Globus pallidus (tissue), 1 donor: Measurements from ENCODE around the gene AMER1.

Experiments
- DNase-seq: peaks from one replicate; pipeline ENCODE4 v3.0.0-alpha.2; 2015; ENCODE audit warnings: low spot score

AMER1 gene

DNA sequence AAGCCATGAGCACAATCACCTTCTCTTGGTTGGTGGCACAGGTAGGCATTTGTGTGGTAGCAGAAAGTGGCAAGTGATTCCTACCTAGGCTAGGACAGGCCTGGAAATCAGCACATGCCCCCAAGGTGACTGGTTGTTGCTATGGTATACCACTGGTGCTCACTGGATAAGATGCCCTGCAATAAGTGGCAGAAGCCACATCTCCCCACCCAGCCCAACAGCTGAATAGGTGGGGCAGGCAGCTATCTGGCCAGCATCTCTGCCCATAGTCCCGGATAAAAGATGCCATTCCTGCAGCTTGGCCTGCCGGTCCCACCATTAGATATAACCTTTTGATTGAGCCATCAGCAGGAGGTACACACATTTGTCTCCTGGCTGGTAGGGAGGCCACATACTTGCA is 21.1 kb downstream of the AMER1 start:
- no peak for DNase-seq

DNA sequence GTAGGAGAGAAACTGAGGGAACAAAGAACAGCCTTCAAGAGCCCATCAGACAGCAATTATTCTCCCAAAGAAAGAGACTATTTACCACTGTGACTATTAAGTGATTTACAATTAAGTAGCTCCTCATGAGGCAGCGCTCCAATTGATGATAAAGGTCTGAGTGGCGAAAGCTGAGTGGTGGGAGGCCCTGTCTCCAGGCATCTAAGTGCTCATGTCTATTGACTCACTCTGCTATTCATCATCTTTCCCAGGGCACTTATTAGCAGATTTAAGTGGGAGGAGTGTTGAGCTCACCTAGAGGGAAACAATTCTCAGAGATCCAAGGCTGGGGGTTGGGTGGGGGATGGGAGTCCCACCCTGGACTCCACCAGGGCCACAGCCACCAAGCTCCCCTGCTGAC is 23.3 kb downstream of the AMER1 start:
- no peak for DNase-seq

DNA sequence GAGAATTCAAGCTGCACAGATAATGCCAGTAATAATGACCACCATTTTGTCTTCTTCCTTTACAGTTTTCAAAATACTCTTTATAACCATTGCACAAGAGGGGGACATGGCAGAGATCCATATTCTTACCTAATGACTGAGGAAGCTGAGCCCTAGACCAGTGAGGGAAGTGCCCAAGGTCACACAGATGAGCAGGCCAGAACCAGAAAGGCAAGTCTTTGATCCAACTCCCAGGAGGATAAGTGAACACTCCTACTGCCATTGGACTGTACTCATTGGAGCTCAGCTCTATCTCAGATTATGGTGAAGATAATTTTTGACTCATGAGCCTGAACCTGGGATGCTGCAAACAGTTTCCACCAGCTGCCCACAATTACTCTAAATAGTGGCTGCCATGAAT is 28.6 kb downstream of the AMER1 start:
- DNase-seq: no peak

DNA sequence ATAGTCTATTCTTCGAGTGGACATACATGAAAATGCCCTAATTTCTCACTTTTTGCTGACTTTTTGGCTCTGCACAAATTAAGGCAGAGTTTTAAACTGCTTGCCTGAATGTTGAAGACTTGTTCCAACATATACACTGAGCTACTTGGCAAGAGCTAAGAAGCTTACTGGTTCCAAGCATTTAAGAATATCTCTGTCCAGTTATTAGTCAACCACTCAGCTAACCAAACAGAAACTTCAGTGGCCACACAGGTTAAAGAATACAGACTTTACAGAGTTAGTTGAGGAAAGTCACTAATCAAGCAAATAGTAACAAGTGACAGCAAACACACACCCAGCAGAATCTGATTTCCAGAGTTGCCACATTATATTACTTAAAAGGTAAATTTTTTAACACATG is 35.5 kb downstream of the AMER1 start:
- no peak for DNase-seq

DNA sequence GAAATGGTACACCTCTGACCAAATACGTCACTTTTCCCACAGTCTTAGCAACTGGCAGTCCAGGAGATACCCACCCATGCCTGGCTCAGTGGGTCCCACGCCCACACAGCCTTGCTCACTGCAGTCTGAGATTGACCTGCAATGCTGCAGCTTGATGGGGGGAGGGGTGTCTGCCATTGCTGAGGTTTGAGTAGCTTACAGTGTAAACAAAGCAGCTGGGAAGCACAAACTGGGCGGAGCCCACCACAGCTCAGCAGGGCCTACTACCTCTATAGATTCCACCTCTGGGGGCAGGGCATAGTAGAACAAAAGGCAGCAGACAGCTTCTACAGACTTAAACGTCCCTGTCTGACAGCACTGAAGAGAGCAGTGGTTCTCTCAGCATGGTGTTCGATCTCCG is 52.7 kb downstream of the AMER1 start:
- DNase-seq: no peak

DNA sequence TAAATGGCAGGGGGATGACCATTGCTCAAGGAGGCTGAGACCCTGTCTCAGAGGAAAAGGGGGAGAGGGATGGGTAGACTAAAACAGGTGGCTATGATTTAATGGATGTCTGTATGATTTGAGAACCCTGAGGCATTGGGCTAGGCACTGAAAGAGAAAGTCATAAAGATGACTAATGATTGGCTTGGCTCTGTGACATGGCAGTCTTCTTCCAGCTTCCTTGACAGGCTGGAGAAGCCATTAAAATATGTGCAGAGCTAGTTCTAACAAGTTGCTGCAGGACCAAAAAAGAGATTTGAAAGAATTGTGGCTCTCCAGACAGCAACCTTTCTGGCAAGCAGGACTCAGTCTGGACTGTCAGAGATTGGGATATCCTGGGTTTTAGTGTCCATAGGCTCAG is 53.6 kb downstream of the AMER1 start:
- no peak for DNase-seq

DNA sequence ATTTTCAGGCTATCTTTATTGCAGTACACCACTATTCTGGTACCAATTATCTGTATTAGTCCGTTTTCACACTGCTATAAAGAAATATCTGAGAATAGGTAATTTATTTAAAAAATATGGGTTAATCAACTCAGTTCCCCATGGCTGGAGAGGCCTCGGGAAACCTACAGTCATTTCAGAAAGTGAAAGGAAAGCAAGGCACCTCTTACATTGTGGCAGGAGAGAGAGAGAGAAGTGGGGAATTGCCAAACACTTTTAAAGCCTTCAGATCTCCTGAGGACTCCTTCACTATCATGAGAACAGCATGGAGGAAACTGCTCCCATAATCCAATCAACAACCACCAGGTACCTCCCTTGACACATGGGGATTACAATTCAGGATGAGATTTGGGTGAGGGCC is 54.7 kb downstream of the AMER1 start:
- DNase-seq: no peak
